GM19099 (cell line): ENCODE measurements around the gene P2RY14.

Source experiments
- POLR2A ChIP-seq: IDR thresholded peaks from 3 replicates; pipeline ENCODE4 v1.6.1; 2011; ENCODE audit warnings: low read depth; ENCODE audit not compliant: insufficient read length; ENCODE audit errors: extremely low read depth

P2RY14 gene

DNA sequence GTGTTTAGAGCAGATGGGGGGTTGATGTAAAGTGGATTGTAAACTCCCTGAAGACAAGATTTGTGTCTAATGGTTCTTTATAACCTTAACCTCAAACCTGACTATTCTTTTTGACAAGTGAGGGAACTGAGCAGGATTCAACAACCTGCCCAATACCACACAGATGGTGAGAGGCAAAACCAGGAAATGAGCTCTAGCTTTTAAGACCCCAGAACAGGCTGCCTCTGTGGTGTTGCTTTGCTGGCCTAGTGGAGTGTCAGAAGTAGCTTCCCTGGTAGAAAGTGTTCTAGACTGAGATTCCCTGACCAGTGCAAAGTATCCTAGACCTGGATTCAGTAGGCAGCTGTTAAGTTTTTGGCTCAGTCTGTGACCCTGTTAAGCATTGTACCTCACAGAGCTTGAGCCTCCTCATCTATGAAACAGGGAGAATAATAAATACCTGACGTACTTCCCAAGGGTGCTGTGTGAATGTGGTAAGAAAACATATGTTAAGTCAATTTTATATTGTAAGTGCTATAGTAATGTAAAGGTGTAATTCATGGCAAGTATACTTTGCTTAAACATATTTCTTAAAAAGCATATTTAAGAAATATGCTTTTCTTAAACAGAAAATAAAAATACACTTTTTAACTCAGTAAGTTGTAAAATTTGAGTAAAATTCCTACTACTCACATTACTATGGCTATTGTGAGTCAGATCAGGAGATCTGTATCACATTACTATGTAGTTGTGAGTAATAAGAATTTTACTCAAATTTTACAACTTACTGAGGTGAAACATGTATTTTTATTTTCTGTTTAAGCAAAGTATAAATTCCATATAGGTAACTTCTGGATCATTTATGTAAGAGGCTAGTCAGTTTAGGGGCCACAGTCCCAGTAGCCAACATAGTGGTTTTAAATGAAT lies 29.5 kb upstream of the P2RY14 start:
- no peak for TF ChIP-seq POLR2A

DNA sequence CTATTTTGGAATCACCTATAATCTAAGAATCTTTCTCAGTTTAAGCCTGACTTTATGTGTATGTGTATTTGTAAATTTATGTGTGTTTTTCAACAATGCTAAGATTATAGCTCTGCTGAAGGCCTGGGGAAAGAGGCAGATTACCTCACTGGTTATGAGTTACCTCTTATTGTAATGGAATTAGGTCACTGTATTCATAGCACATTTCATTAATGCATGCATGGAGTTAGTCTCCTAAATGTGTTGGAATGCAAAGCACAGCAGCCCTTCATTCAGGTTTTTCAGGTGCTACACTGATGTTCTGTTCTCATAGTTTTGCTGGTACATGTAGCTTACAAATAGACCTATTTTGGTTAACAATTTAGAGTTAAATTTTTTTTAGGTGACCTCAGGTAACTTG lies 28.8 kb upstream of the P2RY14 start:
- no peak for TF ChIP-seq POLR2A

DNA sequence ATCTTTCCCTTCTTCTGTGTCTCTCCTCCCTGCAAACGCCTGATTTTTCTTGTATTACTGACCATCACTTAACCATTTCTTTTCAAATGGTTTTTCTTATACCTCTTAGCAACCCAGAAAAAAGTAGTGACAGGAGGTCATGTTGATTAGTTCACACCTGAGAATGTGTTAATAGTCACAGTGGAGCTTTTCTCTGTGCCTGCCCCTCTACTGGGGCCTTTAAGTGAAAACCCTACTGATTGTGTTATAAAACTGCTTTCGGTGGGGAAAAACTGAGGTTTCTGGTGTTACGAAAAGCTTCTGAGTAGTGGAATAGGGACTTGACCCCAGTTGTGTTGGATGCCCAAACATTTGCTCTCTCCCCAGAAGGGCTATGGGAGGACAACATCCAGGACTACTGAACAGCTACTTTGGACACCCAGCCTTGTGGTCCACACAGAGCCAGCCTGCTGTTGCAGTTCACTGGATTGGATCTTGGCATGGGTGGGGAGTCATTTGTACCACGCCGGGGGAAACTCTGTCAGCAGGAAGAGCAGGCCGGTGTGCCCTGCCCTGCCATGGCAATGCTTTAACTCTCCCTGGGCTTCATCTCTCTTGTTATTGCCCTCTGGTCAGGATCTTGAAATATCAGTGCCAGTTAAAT lies 27.9 kb upstream of the P2RY14 start:
- no peak for TF ChIP-seq POLR2A

DNA sequence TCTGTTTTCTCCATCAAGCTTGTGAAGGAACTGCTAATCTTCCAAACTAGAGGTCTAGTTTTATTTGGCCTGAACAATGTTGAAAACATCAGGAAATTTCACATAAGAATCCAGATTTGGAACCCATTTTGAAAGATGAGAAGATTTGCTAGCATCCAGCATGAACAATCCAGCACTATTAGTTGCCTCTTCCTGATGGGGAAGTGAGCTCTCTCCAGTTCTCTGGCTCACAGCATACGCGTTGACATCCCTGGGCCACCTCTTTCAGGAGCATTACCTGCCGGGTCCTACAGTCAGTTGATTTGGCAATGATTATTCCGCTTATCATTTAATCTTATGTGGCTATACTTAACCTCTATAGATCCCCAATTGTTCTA lies 27.4 kb upstream of the P2RY14 start:
- TF ChIP-seq POLR2A, result no peak

DNA sequence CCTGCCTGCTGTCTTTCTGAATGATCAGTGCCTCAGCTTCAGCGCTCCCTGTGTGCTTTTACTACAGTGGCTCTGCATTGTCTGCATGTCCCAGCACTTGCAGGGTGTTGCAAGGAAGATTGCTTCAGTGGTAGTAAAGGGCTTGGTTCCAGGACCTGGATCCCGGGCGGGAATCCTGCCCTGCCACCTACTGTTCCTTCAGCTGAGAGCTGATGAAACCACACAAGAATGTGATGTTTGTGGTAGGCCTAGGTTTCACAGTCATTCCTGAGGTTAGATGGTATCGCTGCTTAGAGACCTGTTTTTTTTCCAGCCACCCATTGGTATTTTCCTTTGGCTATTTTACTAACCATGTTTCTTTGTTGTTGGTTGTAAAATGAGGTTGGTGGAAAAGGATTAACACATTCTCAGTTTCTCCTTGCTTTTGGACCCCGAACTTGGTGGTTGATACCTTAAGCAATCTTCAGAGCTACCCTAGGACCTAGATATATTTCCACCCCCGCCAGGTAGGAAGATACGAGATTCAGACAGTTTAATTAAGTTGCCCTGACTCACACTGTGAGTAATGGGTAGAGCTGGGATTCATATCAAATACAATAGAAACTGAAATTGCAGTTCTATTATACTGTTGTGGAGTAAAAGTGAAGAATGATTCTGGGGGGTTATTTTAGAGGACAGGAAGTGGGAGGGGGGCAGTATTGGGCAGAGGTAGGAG lies 26.9 kb upstream of the P2RY14 start:
- TF ChIP-seq POLR2A, result no peak

DNA sequence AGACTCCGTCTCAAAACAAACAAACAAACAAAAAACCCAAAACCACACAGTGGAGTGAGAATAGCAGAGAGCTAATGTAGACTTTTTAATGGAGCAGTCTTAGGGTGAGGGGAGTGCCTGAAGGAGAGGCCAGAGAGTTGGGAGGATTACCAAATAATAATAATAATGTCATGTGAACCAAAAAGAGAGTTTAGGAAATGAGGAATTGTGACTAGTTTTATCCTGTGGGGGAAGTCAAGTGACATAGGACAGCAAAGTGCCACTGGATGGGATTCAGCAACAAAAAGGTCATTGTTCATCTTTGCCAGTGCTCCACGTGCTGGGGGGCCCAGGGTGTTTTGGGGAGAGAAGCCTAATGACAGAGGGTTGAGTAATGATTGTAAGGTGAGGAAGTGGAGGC lies 25.4 kb upstream of the P2RY14 start:
- TF ChIP-seq POLR2A, result no peak

DNA sequence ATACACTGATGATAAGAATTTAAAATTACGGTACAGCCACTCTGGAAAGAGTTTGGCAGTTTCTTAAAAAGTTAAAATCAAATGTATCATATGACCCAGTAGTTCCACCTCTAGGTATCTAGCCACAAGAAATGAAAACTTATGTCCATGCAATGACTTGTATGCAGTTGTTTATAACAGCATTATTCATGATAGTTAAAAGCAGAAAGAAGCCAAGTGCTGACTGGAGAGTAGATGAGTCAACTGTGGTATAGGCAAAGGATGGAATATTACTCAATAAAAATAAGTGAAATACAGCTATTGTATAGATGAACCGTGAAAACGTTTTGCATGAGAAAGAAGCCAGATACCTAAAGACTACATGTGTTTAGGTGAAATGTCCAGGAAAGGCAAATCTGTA lies 23.4 kb upstream of the P2RY14 start:
- TF ChIP-seq POLR2A, result no peak

DNA sequence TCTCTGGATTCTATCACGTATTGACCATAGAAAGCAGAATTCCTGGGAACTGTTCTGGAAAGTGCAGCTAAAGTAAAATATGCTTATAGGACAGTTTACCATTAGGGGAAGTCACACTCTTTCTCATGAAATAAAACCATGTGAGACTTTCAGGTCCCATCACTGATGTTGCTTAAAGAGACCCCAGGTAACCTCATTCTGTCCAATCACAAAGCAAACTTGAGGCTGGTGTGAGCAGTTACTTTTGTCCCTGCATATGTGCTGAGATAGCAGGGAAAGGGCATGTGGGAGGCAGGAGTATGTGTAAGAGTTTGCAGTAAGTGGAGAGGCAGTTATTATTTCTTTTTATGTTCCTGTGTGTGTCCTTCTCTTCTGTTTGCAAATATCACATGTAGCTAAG lies 22.2 kb upstream of the P2RY14 start:
- TF ChIP-seq POLR2A, result no peak

DNA sequence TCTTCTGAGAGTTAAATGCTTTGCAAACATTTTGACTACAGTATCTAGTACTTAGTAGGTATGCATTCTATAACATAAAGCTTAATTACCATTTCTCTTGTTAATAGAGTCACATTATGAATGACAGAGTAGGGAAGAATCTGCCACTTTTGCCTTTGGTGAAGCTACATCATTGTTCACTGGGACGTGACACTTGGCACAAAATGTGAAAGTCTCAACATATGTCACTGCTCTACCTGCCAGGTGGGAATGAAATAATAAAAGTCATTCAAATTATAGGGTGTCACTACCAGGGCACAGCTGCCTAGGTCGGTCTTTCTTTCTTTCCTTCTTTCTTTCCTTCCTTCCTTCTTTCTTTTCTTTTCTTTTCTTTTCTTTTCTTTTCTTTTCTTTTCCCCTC lies 20.7 kb upstream of the P2RY14 start:
- no peak for TF ChIP-seq POLR2A

DNA sequence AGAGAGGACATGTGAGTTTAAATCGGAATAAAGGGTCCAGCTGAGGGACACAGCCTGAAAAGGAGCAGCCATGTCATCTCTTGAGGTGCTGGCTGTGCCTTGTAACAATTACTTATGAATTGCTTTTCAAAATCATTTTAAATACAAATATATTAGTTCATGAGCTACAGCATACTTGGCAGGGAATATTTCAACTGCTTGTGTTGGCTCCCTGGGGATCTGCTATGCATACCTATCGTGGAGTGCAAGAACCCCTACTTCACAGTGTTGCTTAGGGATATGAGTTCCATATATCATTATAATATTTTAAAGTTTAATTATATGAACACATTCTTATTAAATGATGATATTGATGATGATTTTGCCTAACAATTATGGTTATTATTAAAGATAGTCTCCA lies 19.1 kb upstream of the P2RY14 start:
- no peak for TF ChIP-seq POLR2A

DNA sequence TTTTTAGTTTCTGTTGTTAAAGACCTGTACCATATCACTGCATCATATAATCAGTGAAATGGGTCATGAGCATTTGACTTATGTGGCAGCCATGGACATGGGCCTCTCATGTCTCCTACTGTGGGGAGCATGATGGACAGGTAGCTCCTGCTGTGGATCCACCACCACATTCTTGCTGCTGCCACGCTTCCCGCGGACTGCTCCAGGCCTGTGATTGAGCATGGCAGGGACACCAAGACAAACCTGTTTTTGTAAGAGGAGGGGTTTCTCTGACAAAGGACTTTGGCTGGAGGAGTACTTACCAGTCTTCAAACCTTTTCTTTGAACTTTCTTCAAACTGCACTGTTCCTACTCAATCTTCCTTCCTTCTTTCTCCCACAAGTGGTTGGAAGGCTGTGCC lies 17.9 kb upstream of the P2RY14 start:
- TF ChIP-seq POLR2A, result no peak

DNA sequence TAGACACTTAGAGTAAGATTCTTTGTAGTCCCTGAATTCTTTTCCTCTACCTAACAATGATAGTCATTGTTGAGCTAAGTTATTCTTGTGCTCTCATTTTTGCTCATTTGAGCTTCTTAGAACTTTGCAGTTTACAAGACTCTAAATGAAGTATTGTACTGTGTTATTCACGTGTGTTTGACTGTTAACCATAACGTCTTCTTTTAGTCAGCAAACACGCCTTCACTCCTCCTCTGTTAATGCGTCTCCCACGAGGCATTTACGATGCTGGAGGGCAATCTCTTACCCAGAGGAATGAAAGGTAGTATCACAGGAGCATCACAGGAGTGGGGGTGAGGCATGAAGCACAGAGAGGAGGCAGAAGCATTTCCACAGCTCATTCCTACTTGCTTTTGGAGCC lies 14.8 kb upstream of the P2RY14 start:
- TF ChIP-seq POLR2A, result no peak

DNA sequence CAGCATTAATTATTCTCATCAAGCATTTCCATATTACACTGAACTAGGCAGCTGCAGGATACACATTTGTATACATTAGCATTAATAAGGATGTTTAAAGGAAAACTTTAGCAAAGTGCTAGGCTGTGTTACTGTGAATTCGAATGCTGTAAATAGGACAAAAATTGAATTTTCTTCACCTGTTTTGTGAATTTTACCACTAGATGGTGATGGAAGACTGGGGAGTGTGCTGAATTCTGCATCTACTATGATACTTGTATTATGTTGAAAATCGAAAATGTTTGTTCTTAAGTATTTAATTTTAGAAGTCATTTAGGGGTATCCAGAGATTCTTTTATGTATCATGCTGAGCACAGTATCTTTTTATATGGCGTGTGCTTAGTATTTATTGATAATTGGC lies 12.3 kb upstream of the P2RY14 start:
- TF ChIP-seq POLR2A, result no peak

DNA sequence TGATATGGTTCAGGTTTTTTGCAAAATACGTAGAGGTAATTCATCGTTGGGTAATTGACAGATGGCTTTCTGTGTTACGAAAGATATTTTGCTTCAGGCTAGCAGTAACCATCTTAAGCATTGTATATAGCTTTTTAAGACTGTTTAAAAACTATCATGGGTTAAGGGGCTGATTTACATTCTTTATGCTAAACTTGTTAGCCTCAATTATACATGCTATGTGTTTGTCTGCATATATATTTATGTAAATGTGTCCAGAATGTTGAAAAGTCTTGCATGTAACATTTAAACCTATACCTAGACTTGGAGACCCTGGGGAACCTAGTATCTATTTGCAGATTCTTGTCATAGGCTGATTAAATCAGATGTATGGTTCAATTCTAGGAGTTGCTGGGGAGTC lies 11.1 kb upstream of the P2RY14 start:
- TF ChIP-seq POLR2A, result no peak

DNA sequence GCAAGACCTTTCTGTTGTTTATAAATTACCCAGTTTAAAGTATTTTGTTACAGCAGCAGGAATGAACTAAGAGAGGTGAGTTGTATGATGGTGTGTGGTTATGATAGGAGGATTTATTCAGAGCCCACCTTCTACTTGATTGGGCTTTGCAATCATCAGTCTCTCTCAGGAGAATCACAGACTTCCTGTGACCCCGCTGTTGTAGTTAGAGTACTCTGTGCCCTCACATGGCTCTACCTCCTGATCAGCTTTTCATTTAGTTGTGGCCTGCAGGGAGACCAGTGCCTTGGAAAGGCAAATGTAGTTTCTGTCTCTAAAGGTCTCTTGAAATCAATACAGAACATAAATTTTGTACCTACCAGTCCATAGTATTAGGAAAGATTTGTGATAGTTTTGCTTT lies 7.6 kb upstream of the P2RY14 start:
- no peak for TF ChIP-seq POLR2A
